Stimulated activated CD4-positive, alpha-beta T cell treated with anti-CD3 and anti-CD28 coated beads, Interleukin-15, amount 100 ng/mL, for 1 hour (primary cell): ENCODE data around the gene CACNG3.
"Not testable (repeated sequence)": the region's sequence is repeated elsewhere in the genome, so short reads cannot be mapped to it uniquely, and the experiment has no call there.

Experiments used
- DNase-seq, 2 donors: peaks; one replicate each; pipeline ENCODE4 v3.0.0-alpha.2; 2020; ENCODE audit warnings: low read depth in 1 of 2, low spot score in 1 of 2

CACNG3 gene

GRCh38 chr16:24332178-24332577 is 76.0 kb downstream of the CACNG3 start:
- no peak for DNase-seq

GRCh38 chr16:24332582-24333090 is 76.5 kb downstream of the CACNG3 start:
- no peak for DNase-seq

DNA sequence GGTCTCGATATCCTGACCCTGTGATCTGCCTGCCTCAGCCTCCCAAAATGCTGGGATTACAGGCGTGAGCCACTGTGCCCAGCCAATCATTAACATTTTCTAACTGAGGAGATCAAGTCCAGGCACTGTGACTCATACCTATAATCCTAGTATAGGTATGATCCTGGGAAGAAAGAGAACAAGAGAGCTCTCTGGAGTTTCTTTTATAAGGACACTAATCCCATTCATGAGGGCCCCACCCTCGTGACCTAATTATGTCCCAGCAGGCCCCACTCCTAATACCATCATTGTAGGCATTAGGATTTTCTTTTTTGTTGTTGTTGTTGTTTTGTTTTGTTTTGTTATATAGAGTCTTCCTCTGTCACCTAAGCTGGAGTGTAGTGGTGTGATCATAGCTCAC is 80.4 kb downstream of the CACNG3 start:
- no peak for DNase-seq

DNA sequence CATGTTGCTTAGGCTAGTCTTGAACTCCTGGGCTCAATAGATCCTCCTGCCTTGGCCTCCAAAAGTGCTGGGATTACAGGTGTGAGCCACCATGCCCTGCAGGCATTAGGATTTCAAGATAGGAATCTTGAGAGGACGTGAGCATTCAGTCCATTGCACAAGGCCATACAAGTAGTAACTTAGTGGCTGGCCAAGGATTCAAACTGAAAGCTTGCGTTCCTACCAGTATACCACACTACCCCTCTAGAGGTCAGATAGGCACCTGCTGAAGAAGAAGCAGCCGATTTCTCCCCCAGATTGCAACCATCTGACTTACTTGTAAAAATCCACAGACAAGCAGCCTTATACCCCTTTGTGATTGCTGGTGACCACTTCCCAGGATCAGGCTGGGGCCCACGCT is 80.9 kb downstream of the CACNG3 start:
- DNase-seq, result no peak

- DNase-seq, result not testable (repeated sequence)
These were observed 87.7 kb downstream of the CACNG3 start for GRCh38 chr16:24343829-24344228.

GRCh38 chr16:24344784-24345183 is 88.6 kb downstream of the CACNG3 start:
- no peak for DNase-seq

DNA sequence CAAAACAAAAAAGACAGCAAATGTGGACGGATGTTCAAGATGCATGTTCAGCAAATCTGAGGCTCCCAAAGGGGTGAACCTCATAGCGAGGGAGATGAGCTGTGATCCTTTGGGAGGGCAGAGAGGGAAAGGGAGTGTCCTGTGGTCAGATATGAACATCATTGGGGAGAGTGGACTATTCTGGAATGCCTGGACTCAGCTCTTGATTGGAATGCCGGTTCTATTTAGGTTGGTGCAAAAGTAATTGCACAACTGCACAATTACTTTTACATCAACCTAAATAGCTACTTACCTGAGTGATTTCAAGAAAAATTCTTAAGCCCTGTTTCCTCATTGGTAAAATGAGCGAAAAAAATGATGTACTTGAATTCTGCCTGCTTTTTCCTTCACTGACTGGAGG is 89.6 kb downstream of the CACNG3 start:
- no peak for DNase-seq

GRCh38 chr16:24346734-24347133 is 90.6 kb downstream of the CACNG3 start:
- DNase-seq, result no peak

- DNase-seq, result no peak
These were observed 91.4 kb downstream of the CACNG3 start for GRCh38 chr16:24347556-24347955.

DNA sequence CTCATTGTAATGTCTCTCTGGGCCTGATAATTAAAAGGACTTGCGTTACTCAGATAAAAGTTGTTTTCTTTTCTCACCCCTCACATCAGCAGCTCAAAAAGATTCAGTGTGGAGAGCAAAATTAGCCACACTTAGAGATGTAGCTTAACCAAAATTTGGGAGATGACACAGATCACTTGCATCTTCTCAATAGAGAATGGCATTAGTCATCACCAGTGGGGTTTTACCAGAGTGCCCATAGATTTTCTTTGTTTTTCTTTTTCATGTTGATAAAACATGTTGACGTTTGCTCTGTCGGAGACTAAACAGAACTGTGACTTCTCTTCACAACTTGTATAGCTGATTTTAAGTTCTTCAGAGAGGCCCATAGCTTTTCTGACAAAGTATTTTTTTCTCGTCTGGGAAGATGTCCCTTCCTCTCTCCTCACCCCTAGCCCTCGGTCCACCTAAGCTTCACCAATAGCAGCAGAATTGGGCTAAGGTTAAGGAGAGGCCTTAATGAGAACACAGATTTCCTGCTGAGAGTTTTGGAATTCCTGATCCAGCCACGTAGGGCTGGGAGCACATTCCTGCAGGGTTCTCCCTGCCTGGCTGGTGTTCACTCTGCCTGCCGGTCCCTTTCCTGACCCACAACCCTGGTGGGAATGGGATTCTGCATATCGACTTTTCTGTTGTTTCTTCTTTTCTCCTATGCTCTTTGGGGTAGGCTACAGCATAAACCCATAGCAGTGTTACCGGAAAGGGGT is 92.6 kb downstream of the CACNG3 start:
- no peak for DNase-seq

GRCh38 chr16:24349320-24349719 is 93.2 kb downstream of the CACNG3 start:
- no peak for DNase-seq

DNA sequence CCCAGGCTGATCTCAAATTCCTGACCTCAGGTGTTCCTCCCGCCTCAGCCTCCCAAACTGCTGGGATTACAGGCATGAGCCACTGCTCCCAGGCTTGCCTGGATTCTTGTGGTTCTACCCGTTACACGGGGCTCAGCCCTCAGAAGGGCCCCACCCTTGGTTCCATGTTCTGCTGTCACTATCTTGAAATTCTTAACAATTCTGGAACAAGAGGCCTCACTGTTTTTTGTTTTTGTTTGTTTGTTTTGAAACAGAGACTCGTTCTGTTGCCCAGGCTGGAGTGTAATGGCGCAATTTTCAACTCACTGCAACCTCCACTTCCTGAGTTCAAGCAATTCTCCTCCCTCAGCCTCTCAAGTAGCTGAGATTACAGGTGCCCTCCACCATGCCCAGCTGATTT is 96.6 kb downstream of the CACNG3 start:
- no peak for DNase-seq

DNA sequence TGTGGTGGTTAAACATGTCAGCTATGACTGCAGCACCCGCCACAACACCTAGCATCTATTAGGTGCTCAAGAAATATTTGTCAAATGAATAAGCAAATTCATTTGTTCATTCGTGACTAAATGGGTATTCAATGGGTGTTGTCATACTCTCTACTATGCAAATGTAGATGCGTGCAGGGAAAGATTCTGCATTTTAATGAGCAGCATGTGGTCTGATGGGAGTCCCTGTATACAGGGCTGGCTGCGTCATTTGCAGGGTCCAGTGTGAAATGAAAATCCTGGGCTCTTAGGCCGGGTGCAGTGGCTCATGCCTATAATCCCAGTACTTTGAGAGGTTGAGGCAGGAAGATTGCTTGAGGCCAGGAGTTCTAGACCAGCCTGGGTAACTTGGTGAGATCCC is 97.5 kb downstream of the CACNG3 start:
- no peak for DNase-seq

DNA sequence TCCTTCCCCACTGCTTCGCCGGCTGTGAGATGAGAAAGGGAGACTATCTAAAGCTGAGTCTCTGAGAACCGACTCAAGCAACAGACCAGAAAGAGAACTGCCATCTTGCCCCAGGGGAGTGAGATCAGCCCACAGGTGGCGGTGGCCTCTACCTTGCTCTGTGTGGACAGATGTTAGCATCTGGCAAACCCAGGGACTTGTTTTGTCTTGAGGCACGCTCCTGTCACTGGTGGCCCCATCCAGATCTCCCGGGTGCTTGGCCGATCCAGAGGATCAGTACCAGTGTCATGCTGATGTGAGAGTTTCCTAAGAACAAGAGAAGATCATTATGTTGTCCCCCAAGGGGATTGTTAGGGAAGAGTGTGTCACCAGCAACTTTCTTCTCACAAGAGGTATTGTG is 101.4 kb downstream of the CACNG3 start:
- DNase-seq, result no peak

DNA sequence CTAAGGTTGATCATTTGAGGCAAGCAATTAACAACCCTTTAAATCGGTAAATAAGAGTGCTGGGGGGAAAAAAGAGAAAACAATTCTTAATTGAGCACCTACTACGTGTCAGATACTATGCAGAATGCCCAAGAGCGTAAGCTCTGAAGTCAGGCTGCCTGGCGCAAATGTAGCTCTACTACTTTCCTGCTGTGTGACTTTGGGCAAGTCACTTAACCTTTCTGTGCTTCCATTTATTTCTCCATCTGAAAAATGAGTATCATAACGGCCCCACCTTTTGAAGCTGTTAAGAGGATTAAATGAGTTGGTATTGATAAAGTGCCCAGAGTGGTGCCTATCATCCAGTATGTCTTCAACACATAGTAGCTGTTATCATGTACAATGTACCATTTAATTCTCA is 102.0 kb downstream of the CACNG3 start:
- no peak for DNase-seq

DNA sequence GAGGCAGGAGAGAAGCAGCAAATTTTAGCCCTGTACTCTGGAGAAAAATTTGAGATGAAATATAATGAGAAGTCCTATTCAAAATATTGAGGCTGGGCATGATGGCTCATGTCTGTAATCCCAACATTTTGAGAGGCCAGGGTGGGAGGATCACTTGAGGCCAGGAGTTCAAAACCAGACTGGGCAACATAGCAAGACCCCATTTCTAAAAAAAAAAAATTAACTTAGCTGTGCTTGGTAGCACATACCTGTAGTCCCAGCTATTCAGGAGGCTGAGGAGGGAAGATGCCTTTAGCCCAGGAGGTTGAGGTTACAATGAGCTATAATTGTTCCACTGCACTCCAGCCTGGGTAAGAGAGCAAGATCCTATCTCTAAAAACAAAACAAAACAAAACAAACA is 103.4 kb downstream of the CACNG3 start:
- DNase-seq, result no peak

GRCh38 chr16:24360936-24361335 is 104.8 kb downstream of the CACNG3 start:
- DNase-seq, result no peak

DNA sequence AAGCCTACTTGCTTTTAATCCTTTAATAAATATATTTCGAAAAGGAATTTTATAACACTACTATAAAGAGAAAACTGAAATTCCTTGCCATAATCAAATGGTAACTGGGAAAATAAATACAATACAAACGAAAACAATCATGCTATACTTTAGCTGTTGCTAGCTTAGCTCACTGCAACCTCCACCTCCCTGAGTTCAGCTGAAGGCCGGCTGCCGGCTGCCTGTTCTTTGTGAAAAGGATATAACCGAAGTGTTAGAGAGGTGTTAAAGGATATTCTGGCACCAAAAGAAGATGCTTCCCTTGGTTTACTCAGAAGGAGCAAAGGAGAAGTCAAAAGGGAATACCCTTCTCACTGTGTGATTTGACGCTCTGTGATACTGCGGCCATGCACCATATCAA is 108.5 kb downstream of the CACNG3 start:
- no peak for DNase-seq

GRCh38 chr16:24367186-24367710 is 111.1 kb downstream of the CACNG3 start:
- no peak for DNase-seq

DNA sequence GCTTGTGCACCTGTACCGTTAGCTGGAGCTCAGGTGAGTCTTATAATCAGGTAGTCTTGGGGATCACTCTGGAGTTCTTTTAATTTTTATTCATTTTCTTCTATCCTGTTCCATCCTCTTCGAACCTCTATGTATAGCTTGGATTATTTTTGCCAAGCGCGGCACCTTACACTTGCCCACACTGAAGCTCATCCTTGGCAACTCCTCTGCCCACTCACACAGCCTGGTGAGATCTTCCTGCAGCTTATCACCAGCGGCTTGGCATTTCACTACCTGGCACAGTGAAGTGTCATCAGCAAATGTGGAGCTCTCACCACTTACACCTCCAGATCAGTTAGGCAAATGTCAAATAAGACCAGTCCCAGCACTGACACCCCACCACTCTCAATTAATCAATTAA is 116.7 kb downstream of the CACNG3 start:
- DNase-seq, result no peak

DNA sequence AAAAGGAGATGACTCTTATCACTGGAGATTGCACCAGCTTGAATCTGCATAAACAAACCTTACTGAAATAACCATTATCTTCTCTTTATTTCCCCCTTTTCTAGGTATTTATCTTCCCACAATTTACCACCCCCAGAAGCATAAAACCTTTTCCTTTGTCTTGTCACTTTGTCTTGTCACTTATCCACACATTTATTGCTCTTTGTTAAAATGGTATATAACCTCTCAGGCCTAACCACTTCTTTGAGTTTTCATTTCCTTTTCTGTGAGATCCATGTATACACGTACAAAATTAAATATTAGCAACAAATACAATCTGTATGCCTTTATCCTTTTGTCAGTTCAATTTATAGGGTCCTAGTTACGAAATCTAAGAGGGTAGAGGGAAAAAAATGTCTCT is 122.9 kb downstream of the CACNG3 start:
- no peak for DNase-seq

GRCh38 chr16:24381470-24382118 is 125.5 kb downstream of the CACNG3 start:
- no peak for DNase-seq
